MM.1S (cell line): ENCODE results near the gene C19orf85.

Source experiments
- DNase-seq: peaks from one replicate; pipeline ENCODE4 v3.0.0-alpha.2; 2015
- H2AFZ ChIP-seq: fragments of 300-600 bp; sonication (generic); 2 replicates; pipeline ENCODE4 v1.6.0; 2016; ENCODE audit warnings: antibody characterized with exemption, low read length
- H3F3A ChIP-seq: fragments of 300-600 bp; sonication (generic); 2 replicates; pipeline ENCODE4 v1.6.1; 2016; ENCODE audit warnings: mild to moderate bottlenecking, antibody characterized with exemption, low read length, moderate library complexity, mixed read lengths; ENCODE audit not compliant: insufficient read depth
- H3K27ac ChIP-seq: fragments of 300-600 bp; sonication (generic); 2 replicates; pipeline ENCODE4 v1.5.1; 2016; ENCODE audit warnings: mild to moderate bottlenecking, low read length
- H3K27me3 ChIP-seq: fragments of 300-600 bp; sonication (generic); replicated peaks from 2 replicates; pipeline ENCODE4 v1.6.0; 2016; ENCODE audit warnings: low read length; ENCODE audit not compliant: insufficient read depth
- H3K36me3 ChIP-seq: fragments of 300-600 bp; sonication (generic); replicated peaks from 2 replicates; pipeline ENCODE4 v1.6.1; 2016; ENCODE audit warnings: mild to moderate bottlenecking, low read length, mixed read lengths; ENCODE audit not compliant: insufficient read depth
- H3K4me1 ChIP-seq: fragments of 300-600 bp; sonication (generic); 2 replicates; pipeline ENCODE4 v1.6.1; 2016; ENCODE audit warnings: low read length, mixed read lengths
- H3K4me2 ChIP-seq: fragments of 300-600 bp; sonication (generic); 2 replicates; pipeline ENCODE4 v1.6.0; 2016; ENCODE audit warnings: low read depth, low read length
- H3K4me3 ChIP-seq: fragments of 300-600 bp; sonication (generic); 2 replicates; pipeline ENCODE4 v1.5.1; 2016; ENCODE audit warnings: low read length, mixed read lengths
- H3K79me2 ChIP-seq: fragments of 300-600 bp; sonication (generic); 2 replicates; pipeline ENCODE4 v1.6.1; 2016; ENCODE audit warnings: mixed run types, low read length, mixed read lengths
- H3K9ac ChIP-seq: fragments of 300-600 bp; sonication (generic); 2 replicates; pipeline ENCODE4 v1.6.1; 2016; ENCODE audit warnings: low read length, mixed read lengths
- H3K9me2 ChIP-seq: fragments of 300-600 bp; sonication (generic); replicated peaks from 2 replicates; pipeline ENCODE4 v1.6.1; 2016; ENCODE audit warnings: mild to moderate bottlenecking, low read length, mixed read lengths; ENCODE audit not compliant: insufficient read depth
- H3K9me3 ChIP-seq: fragments of 300-600 bp; sonication (generic); replicated peaks from 2 replicates; pipeline ENCODE4 v1.6.1; 2016; ENCODE audit warnings: mild to moderate bottlenecking, low read length, mixed read lengths; ENCODE audit not compliant: insufficient read depth
- H4K20me1 ChIP-seq: fragments of 300-600 bp; sonication (generic); 2 replicates; pipeline ENCODE4 v1.6.1; 2016; ENCODE audit warnings: mild to moderate bottlenecking, low read length, moderate library complexity, mixed read lengths; ENCODE audit not compliant: insufficient read depth
- EZH2 ChIP-seq: fragments of 300-600 bp; sonication (generic); optimal IDR thresholded peaks from 2 replicates; pipeline ENCODE3; 2017; ENCODE audit warnings: low read depth, mild to moderate bottlenecking, antibody characterized with exemption, low read length, mixed read lengths
- EZH2phosphoT487 ChIP-seq: fragments of 300-600 bp; sonication (generic); IDR thresholded peaks from 2 replicates; pipeline ENCODE4 v1.6.1; 2018; ENCODE audit warnings: antibody characterized with exemption, low read length
- TF ChIP-seq, protein P1 (sequence below): fragments of 300-600 bp; sonication (generic); IDR thresholded peaks from 2 replicates; pipeline ENCODE4 v1.5.1; 2016; ENCODE audit warnings: antibody characterized with exemption, low read length, mixed read lengths

The C19orf85 gene

DNA sequence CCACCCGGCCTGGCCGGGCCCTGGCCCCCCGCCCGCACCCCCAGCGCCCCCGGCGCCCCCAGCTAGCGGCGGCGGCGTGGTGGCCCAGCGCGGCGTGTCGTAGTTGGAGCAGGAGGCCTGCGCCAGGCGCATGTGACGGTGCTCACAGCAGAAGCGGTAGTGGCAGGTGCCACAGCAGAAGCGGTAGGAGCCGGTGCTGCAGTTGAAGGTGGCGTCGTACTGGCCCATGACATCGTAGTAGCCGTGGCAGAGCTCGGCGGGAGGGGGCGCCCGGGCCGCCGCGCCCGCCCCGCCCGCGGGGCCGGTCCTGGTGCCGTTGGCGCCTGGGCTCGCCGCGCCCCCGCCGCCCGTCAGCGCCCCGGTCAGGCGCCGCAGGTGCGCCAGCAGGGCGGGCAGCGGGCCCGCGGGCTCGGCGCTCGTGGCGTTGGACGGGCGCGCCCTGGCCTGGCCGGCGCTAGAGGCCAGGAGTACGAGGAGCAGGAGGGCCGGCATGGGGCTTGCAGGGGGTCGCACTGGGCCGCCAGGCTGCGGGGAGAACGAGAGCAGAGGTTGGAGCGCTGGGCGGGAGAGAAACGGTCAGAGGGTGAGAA is 22.1 kb downstream of the C19orf85 start:
- H3K27me3 ChIP-seq: peaks cover 67% of the 10 kb centered on the region
- no peak overlapping the region for H3K9ac ChIP-seq
- no peaks in the 10 kb centered on the region for H3K36me3 ChIP-seq
- H3K4me2 ChIP-seq: no peak overlapping the region
- no peaks in the 10 kb centered on the region for H3K4me1 ChIP-seq
- no peaks in the 10 kb centered on the region for H3K9me3 ChIP-seq
- no peaks in the 10 kb centered on the region for H4K20me1 ChIP-seq
- no peaks in the 10 kb centered on the region for H3K9me2 ChIP-seq
- no peak overlapping the region for H2AFZ ChIP-seq
- H3K4me3 ChIP-seq: no peak overlapping the region
- TF ChIP-seq EZH2phosphoT487: no peak
- no peaks in the 10 kb centered on the region for H3K79me2 ChIP-seq
- DNase-seq: no peak
- H3K27ac ChIP-seq: no peak overlapping the region
- no peaks in the 10 kb centered on the region for H3F3A ChIP-seq

DNA sequence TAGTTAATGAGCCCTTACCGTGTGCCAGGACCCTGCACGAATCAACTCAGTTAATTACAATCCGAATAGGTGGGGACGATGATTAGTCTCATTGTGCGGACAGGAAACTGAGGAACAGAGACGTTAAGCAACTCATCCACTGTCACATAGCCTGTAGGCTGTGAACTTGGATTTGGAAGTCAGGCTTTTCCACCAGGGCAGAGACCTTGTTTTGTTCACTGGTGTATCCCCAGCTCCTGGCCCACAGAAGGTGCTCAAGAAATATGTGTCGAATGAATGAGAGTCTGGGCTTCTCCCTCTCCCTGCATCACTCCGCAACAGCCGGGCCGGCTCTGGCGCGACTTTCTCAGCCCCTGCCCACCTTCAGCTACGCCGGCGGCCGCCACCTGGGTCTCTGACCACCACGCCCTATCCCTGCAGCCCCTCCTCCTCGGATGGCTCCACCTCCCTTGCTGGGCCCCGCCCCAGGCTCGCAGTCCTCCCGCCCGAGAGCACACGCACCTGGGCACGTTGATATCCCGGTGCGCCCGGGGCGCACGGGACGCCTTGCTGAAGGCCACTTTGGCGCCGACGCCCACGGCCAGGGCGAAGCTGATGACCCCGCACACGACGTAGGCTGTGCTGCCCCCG is 22.7 kb downstream of the C19orf85 start:
- H3K4me2 ChIP-seq: no peak overlapping the region
- TF ChIP-seq EZH2phosphoT487 (no peak), EZH2 (no peak)
- TF ChIP-seq, protein P1, sequence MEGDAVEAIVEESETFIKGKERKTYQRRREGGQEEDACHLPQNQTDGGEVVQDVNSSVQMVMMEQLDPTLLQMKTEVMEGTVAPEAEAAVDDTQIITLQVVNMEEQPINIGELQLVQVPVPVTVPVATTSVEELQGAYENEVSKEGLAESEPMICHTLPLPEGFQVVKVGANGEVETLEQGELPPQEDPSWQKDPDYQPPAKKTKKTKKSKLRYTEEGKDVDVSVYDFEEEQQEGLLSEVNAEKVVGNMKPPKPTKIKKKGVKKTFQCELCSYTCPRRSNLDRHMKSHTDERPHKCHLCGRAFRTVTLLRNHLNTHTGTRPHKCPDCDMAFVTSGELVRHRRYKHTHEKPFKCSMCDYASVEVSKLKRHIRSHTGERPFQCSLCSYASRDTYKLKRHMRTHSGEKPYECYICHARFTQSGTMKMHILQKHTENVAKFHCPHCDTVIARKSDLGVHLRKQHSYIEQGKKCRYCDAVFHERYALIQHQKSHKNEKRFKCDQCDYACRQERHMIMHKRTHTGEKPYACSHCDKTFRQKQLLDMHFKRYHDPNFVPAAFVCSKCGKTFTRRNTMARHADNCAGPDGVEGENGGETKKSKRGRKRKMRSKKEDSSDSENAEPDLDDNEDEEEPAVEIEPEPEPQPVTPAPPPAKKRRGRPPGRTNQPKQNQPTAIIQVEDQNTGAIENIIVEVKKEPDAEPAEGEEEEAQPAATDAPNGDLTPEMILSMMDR: no peak

DNA sequence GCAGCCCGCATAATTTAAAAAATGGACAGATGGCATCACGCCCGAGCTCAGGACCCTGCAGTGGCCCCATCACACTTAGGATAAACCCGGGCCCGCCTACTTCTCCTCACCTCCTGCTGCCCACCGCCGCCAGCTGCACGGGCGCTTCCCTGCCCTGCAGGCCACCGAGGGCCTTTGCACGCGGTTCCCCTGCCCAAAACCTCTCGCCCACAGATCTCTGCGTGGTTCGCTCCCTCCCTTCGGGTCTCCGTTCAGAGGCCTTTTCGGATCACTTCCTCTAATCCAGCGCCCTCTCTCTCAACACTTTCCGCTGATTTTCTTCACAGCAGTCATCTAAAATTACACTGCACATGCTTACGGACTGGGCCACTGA is 23.2 kb downstream of the C19orf85 start:
- no peaks in the 10 kb centered on the region for H3K9me2 ChIP-seq
- no peak overlapping the region for H3K27ac ChIP-seq
- H3K36me3 ChIP-seq: no peaks in the 10 kb centered on the region
- no peak overlapping the region for H3K9ac ChIP-seq
- H3K79me2 ChIP-seq: no peaks in the 10 kb centered on the region
- no peaks in the 10 kb centered on the region for H4K20me1 ChIP-seq
- no peak overlapping the region for H2AFZ ChIP-seq
- no peaks in the 10 kb centered on the region for H3K4me1 ChIP-seq
- no peak overlapping the region for H3K4me3 ChIP-seq
- no peak for DNase-seq
- H3K9me3 ChIP-seq: no peaks in the 10 kb centered on the region
- no peak for TF ChIP-seq EZH2
- TF ChIP-seq, protein P1: no peak
- no peak for TF ChIP-seq EZH2phosphoT487
- peaks cover 63% of the 10 kb centered on the region for H3K27me3 ChIP-seq
- no peak overlapping the region for H3K4me2 ChIP-seq
- no peaks in the 10 kb centered on the region for H3F3A ChIP-seq

More for the DNA sequence above, 22.7 kb downstream of the C19orf85 start:
- Histone ChIP-seq H3K79me2 (no peaks in the 10 kb centered on the region), H3F3A (no peaks in the 10 kb centered on the region), H3K27me3 (peaks cover 65% of the 10 kb centered on the region), H3K36me3 (no peaks in the 10 kb centered on the region), H3K9me3 (no peaks in the 10 kb centered on the region), H3K9me2 (no peaks in the 10 kb centered on the region), H2AFZ (no peak overlapping the region), H3K4me1 (no peaks in the 10 kb centered on the region), H3K4me3 (no peak overlapping the region), H3K27ac (no peak overlapping the region), H3K9ac (no peak overlapping the region), H4K20me1 (no peaks in the 10 kb centered on the region)
- DNase-seq: no peak

DNA sequence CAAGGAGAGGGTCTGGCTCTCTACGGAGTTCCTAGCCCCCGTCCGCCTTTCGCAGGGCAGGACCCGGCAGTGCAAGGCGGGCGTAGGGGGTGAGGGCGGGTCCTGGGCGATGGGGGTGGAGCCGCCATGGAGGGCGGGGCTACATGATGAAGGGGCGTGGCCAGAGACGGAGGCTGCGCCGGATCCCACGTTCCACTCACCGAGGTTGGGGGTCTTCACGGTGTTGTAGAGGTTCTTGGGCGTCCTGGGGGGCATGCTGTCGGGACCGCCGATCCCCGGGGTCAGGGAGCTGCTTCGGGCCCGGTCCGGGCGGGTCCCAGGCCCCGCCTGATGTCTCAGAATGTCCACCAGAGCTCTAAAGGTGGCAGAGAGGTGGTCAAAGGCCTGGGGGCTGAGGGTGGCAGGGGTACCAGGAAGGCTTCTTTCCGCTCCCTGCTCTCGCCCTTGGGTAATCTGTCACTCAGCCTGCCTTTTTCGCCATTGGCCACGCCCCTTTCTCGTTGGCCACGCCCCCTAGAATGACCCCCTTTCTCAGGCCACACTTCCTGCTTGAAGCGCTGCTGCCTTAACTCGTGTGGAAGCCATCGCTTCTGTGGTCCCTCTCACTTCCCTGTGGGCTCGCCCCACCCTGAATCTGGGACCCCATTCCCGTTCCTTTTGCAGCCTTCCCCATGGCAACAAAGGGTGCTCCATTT is 24.0 kb downstream of the C19orf85 start:
- no peak overlapping the region for H3K9ac ChIP-seq
- no peak for TF ChIP-seq EZH2phosphoT487
- TF ChIP-seq, protein P1: no peak
- no peak for TF ChIP-seq EZH2
- H4K20me1 ChIP-seq: no peaks in the 10 kb centered on the region
- H3K27ac ChIP-seq: no peak overlapping the region
- H2AFZ ChIP-seq: no peak overlapping the region
- no peaks in the 10 kb centered on the region for H3K9me3 ChIP-seq
- no peaks in the 10 kb centered on the region for H3K79me2 ChIP-seq
- H3K4me2 ChIP-seq: no peak overlapping the region
- H3K27me3 ChIP-seq: peaks cover 57% of the 10 kb centered on the region
- no peaks in the 10 kb centered on the region for H3K4me1 ChIP-seq
- H3K9me2 ChIP-seq: no peaks in the 10 kb centered on the region
- H3K4me3 ChIP-seq: no peak overlapping the region
- no peak for DNase-seq
- no peaks in the 10 kb centered on the region for H3F3A ChIP-seq
- no peaks in the 10 kb centered on the region for H3K36me3 ChIP-seq
